GM21447 (cell line): ENCODE measurements around the gene TAOK3.
"Not testable (repeated sequence)": the region's sequence is repeated elsewhere in the genome, so short reads cannot be mapped to it uniquely, and the experiment has no call there.

Experiments
- ATAC-seq: cut with Tn5 transposase; IDR thresholded peaks from one replicate; pipeline ENCODE4 v1.9.1; 2021; ENCODE audit not compliant: unreplicated experiment

TAOK3 gene

GRCh38 chr12:118144499-118144898, 228.2 kb downstream of the TAOK3 start:
- ATAC-seq = no peak

DNA sequence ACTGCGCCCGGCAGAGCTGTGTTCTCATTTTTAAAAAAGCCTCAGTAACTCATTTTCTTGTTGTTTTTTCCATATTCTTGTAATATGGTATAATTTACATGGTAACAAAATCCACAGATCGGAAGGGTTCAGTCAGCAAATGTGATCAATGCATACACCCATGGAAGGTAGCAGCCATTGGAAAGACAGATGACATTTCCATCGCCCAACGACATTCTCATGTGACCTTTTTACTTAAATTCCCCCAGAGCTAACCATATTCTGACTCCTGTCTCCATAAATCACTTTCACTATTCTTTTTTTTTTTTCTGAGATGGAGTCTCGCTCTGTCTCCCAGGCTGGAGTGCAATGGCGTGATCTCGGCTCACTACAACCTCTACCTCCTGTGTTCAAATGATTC, 231.9 kb downstream of the TAOK3 start:
- no peak for ATAC-seq

- no peak for ATAC-seq
These were observed 235.5 kb downstream of the TAOK3 start for GRCh38 chr12:118137148-118137678.

DNA sequence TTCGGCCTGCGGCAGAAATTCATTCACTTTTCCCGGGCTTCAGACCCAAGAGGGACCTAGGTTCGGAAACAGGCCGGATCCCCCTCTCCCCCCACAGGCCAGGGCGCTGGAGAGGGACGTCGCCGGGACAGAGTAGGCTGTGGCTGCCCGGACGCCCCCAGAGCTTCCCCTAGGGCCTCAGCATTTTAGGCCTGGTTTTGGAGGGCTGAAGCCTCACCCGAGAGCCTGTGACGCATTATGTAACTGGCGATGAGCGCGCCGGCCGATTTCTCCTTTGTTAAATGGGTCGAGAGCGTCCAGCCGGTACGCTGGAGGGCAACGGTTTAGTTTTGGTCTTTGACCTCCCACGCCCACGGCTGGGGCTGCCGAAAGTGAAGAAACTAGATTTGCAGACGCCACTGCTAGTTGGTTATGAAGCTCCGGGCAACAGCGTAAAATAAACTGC, 236.1 kb downstream of the TAOK3 start:
- ATAC-seq = peak; percentile 36

DNA sequence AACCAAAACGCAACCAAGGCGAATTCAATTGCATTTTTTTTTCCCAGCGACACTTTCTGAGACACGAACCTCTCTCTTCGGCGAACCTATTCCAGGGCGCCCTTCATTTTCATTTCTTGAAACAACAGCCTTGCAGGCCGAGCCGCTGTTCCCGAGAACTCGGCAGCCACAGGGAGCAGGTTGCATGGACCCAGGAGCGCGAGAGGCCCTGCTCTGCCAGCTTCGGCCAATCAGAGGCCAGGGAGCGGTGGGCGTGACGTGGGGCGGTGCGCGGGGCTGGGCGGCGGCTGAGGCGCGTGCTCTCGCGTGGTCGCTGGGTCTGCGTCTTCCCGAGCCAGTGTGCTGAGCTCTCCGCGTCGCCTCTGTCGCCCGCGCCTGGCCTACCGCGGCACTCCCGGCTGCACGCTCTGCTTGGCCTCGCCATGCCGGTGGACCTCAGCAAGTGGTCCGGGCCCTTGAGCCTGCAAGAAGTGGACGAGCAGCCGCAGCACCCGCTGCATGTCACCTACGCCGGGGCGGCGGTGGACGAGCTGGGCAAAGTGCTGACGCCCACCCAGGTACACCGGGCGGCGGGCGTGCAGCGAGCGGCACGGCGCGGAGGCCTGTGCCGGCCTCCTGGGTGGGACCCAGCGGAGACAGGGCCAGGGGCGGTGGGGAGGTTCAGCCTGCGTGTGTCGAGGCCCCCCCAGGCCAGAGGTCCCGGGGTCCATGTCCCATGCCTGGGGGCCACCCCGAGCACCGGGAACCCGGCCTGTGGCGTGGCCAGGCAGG, 236.7 kb downstream of the TAOK3 start, which contains the start of gene PEBP1:
Gene PEBP1, plus strand, starts transcription at position 337 of the 771 bp plus-strand sequence. Its CDS starts 86 bp downstream, at position 423.
- ATAC-seq = peak; percentile 97

- ATAC-seq = not testable (repeated sequence)
These were observed 243.3 kb downstream of the TAOK3 start for GRCh38 chr12:118129436-118129835.

- no peak for ATAC-seq
These were observed 244.8 kb downstream of the TAOK3 start for GRCh38 chr12:118127867-118128266.

- ATAC-seq = no peak
These were observed 246.5 kb downstream of the TAOK3 start for GRCh38 chr12:118126119-118126757.

GRCh38 chr12:118125743-118126118, 247.0 kb downstream of the TAOK3 start:
- ATAC-seq = no peak

DNA sequence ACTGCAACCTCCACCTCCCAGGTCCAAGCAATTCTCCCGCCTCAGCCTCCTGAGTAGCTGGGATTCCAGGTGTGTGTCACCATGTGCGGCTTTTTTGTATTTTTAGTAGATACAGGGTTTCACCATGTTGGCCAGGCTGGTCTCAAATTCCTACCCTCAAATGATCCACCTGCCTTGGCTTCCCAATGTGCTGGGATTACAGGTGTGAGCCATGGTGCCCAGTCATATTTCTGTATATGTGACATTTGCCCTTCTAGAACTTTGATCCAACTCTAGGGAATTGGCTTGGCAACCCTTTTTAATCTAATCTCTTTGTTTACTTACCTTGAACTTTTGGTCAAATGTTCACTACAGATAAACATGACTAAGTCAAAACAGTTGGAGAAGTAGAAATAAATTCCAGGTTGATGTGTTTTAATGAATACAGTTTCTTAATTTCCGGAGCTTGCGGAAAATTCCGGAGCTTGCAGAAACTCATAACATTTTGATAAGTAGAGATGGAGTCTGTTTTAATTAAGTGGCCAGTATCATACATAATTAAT, 248.3 kb downstream of the TAOK3 start:
- no peak for ATAC-seq

DNA sequence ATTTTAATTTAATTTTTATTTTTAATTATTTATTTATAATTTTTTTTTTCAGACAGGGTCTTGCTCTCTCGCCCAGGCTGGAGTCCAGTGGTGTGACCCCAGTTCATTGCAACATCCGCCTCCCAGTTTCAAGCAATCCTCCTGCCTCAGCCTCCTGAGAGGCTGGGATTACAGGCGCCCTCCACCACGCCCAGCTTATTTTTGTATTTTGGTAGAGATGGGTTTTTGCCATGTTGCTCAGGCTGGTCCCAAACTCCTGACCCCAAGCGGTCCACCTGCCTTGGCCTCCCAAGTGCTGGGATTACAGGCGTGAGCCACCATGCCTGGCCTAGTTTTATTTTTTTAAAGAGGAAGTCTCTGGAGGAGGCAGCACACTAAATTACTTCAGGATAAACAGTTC, 250.4 kb downstream of the TAOK3 start:
- ATAC-seq = no peak

GRCh38 chr12:118120579-118121363, 251.9 kb downstream of the TAOK3 start:
- ATAC-seq = peak; percentile 74

DNA sequence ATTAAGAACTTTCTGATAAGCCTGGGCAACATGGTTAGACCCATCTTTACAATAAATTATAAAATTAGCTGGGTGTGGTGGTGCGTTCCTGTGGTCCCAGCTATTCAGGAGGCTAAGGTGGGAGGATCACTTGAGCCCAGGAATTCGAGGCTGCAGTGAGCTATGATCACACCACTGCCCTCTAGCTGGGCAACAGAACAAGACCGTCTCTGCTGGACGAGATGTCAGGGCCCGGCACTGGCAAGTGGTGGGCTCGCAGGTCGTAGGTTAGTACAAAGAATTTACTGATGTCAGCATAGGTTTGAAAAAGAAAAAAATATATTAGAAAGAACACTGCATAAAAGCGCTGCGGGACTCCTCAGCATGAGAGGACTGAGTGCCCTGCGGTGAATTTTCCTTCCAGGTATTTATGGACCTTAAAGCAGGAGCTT, 253.2 kb downstream of the TAOK3 start:
- no peak for ATAC-seq

GRCh38 chr12:118109088-118109487, 263.6 kb downstream of the TAOK3 start:
- ATAC-seq = no peak

DNA sequence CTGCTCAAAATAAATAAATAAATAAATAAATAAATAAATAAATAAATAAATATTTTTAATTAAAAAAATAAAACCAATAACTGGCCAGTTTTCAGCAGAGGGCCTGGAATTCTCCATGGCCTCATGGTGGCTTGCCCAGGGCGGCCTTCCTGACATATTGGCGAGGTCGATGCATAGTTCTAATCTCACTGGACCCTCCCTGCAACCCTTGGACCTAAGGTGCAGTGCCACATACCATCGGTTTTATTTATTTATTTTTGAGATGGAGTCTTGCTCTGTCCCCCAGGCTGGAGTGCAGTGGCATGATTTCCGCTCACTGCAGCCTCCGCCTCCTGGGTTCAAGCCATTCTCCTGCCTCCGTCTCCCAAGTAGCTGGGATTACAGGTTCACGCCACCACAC, 265.0 kb downstream of the TAOK3 start:
- no peak for ATAC-seq

GRCh38 chr12:118107011-118107410, 265.7 kb downstream of the TAOK3 start:
- no peak for ATAC-seq

- ATAC-seq = no peak
These were observed 268.9 kb downstream of the TAOK3 start, which contains the start of gene VSIG10 for GRCh38 chr12:118103601-118104382. Gene VSIG10, minus strand, starts transcription at chr12:118104011. Its CDS starts 340 bp downstream, at chr12:118103671.

- ATAC-seq = no peak
These were observed 269.5 kb downstream of the TAOK3 start for GRCh38 chr12:118103201-118103600.

GRCh38 chr12:118102609-118103008, 270.1 kb downstream of the TAOK3 start:
- ATAC-seq = no peak

DNA sequence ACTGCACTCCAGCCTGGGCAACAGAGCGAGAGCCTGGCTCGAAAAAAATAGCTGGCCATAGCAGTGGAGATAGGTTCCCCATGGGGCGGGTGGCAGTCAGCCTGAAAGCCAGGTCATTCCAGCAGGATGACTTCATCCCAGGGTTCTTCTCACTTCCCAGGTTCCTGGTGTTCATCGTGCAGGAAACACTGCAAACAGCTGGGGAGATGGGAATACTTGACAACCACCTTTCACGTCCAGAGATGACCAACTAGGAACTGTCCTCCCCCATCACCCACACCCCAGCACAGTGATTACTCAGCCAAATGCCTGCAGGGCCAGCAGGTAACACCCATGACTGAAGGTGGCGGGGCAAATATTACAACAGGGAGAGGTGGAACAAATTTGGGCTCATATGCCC, 270.6 kb downstream of the TAOK3 start:
- no peak for ATAC-seq
